Measurements from ENCODE around the gene CCL17. TPM values are rescaled to one million over a fixed set of nuclear protein-coding genes. Genes with fewer than 3 reads are reported as not detected.

CCL17 gene
- total and polyA plus RNA-seq, 7 donors: 0.20 TPM; not detected in 6

DNA sequence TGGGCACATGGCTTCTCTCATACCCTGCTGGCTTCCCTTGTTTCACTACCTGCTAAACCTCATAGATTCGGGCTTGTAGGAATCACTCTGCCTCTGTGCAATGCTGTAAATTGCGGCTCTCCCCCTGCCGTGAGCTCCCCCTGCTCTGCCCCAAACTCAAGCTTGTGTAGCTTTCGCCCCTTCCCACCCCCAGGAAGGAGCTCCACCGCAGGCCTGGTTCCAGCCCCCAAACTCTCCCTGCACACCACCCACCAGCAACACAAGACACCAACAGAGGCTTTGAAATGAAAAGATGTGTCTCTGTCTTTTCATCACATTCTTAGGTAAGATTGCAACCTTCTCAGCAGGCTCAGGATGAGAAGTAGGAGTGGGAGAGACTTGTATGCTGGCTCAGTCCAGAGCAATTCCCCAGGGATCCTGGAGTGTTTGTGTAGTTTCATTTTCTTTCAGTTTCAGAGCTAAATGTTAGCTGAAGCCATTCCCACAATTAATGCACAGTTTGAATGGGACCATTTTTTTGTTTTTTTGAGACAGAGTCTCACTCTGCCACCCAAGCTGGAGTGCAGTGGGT, 18.1 kb upstream of the CCL17 start:
- intact Hi-C loops (cut with DNase I): no loop called here
- 59 to 77% (median 63%) methylated on average over 5 of the region's 5 CpGs for WGBS, 3 donors
- Histone ChIP-seq H3K27me3 (ENCODE audit: insufficient read depth in 3 of 3, low read length in 2 of 3) (no peaks in the 10 kb centered on the region), H3K4me3 (no peak overlapping the region), H3K9me3 (no peaks in the 10 kb centered on the region), H3K27ac (no peak overlapping the region), H3K36me3 (ENCODE audit: insufficient read depth in 1 of 2, low read depth in 1 of 2) (no peaks in the 10 kb centered on the region), H3K4me1 (no peaks in the 10 kb centered on the region)
- DNase-seq (no peak), ATAC-seq (no peak)
- no peak for TF ChIP-seq CTCF (IDR thresholded peaks at IDR 0.05)

DNA sequence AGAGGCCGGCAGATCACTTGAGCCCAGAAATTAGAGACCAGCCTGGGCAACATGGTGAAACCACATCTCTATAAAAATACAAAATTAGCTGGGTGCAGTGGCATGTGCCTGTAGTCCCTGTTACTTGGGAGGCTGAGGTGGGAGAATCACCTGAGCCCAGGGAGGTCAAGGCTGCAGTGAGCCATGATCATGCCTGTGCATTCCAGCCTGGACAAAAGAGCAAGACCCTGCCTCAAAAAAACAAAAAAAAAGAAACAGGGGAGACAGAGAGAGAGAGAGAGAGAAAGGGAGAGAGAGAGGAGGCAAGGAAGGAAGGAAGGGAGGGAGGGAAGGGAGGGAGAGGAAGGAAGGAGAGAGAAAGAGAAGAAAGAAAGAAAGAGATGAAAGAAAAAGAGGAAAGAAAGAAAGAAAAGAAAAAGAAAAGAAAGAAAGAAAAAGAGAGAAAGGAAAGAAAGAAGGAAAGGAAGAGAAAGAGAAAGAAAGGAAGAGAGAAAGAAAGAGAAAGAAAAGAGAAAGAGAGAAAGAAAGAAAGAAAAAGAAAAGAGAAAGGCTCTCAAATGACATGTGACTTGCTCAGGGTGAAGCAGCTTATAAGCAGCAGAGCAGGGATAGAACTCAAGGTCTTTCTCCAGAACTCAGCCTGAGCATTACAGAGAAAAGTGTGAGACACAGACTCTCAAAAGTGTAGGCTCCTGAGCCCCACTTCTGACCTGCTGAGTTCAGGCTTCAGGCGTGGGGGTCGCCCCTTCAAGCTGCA, 16.8 kb upstream of the CCL17 start:
- Histone ChIP-seq H3K27ac (no peak overlapping the region), H3K4me1 (no peaks in the 10 kb centered on the region), H3K9me3 (no peaks in the 10 kb centered on the region), H3K27me3 (ENCODE audit: insufficient read depth in 3 of 3, low read length in 2 of 3) (no peaks in the 10 kb centered on the region), H3K36me3 (ENCODE audit: insufficient read depth in 1 of 2, low read depth in 1 of 2) (no peaks in the 10 kb centered on the region), H3K4me3 (no peak overlapping the region)
- ATAC-seq: no peak
- intact Hi-C loops (cut with DNase I): no loop called here
- 68 to 77% (median 73%) methylated on average over 3 of the region's 3 CpGs for WGBS, 3 donors
- no peak for DNase-seq
- no peak for TF ChIP-seq CTCF (IDR thresholded peaks at IDR 0.05)

DNA sequence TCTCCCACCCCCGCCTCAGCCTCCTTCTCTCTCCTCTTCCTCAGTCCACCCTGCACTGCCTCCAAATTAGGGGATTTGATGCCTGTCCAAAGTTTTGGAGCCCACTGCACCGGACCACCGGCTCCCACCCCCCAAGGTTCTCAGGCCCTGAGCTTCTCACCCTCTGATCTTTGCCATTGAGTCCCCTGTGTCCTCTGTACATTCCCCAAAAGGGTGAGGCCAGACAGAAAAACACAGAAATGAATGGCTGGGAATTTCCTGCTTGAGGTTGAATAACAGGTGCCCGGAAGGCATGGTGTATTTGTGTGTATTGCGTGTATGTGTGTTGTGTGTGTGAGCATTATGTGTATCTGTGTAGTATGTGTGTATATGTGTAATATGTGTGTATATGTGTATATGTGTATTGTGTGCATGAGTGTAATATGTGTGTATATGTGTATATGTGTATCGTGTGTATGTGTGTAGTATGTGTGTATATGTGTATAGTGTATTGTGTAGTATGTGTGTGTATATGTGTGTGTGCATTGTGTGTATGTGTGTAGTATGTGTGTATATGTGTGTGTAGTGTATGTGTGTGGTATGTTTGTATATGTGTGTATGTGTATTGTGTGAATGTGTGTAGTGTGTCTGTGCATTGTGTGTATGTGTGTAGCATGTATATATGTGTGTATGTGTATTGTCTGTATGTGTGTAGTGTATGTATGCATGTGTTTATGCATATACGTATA, 16.0 kb upstream of the CCL17 start:
- H3K36me3 ChIP-seq (ENCODE audit: insufficient read depth in 1 of 2, low read depth in 1 of 2): no peaks in the 10 kb centered on the region
- H3K4me3 ChIP-seq: no peak overlapping the region
- DNase-seq: no peak
- ATAC-seq: no peak
- H3K27me3 ChIP-seq (ENCODE audit: insufficient read depth in 3 of 3, low read length in 2 of 3): no peaks in the 10 kb centered on the region
- no peaks in the 10 kb centered on the region for H3K4me1 ChIP-seq
- H3K27ac ChIP-seq: no peak overlapping the region
- no peaks in the 10 kb centered on the region for H3K9me3 ChIP-seq
- TF ChIP-seq CTCF (IDR thresholded peaks at IDR 0.05): no peak
- intact Hi-C loops (cut with DNase I): no loop called here
- WGBS, 3 donors: 55 to 69% (median 59%) methylated on average over 7 of the region's 7 CpGs

DNA sequence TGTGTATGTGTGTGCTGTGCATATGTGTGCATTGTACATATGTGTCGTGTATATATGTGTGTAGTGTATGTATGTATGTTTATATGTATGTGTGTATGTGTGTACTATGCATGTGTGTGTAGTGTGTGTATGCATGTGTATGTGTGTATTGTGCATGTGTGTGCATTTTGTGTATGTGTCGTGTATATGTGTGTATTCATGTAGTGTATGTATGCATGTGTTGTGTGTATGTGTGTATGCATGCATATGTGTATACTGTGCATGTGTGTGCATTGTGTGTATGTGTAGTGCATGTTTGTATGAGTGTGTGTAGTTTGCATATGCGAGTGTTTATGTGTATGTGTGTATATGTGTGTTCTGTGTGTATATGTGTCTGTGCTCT, 15.5 kb upstream of the CCL17 start:
- no peaks in the 10 kb centered on the region for H3K4me1 ChIP-seq
- no peaks in the 10 kb centered on the region for H3K36me3 ChIP-seq (ENCODE audit: insufficient read depth in 1 of 2, low read depth in 1 of 2)
- intact Hi-C loops (cut with DNase I): no loop called here
- no peak for TF ChIP-seq CTCF (IDR thresholded peaks at IDR 0.05)
- ATAC-seq (no peak), DNase-seq (no peak)
- no peaks in the 10 kb centered on the region for H3K9me3 ChIP-seq
- H3K27ac ChIP-seq: no peak overlapping the region
- H3K27me3 ChIP-seq (ENCODE audit: insufficient read depth in 3 of 3, low read length in 2 of 3): no peaks in the 10 kb centered on the region
- H3K4me3 ChIP-seq: no peak overlapping the region
- WGBS, 3 donors: 91 to 93% (median 92%) methylated on average over 3 of the region's 3 CpGs

Data from psoas muscle (tissue), 8 donors.